RWPE2 (cell line): ENCODE data around the gene RETSAT.

Source experiments
- ATAC-seq: fragments of 200-7000 bp; cut with Tn5 transposase; 3 replicates; pipeline ENCODE4 v1.9.1; 2021; ENCODE audit warnings: low read depth
- DNase-seq: peaks from one replicate; pipeline ENCODE4 v3.0.0-alpha.2; 2020; ENCODE audit warnings: low spot score
- H3K27ac ChIP-seq: fragments of 450-650 bp; 2 replicates; pipeline ENCODE4 v1.5.1; 2017; ENCODE audit warnings: mild to moderate bottlenecking; ENCODE audit not compliant: poor library complexity, severe bottlenecking
- H3K27me3 ChIP-seq: fragments of 250-450 bp; sonication (Bioruptor Pico); 2 replicates; pipeline ENCODE4 v1.5.1; 2021; ENCODE audit warnings: mild to moderate bottlenecking, moderate library complexity; ENCODE audit not compliant: insufficient read depth, poor library complexity, severe bottlenecking
- H3K36me3 ChIP-seq: fragments of 250-450 bp; sonication (Bioruptor Pico); 2 replicates; pipeline ENCODE4 v1.5.1; 2020; ENCODE audit warnings: low read depth, mild to moderate bottlenecking, moderate library complexity
- H3K4me1 ChIP-seq: fragments of 250-450 bp; sonication (Bioruptor Pico); 2 replicates; pipeline ENCODE4 v1.5.1; 2021; ENCODE audit warnings: mild to moderate bottlenecking, moderate library complexity; ENCODE audit not compliant: insufficient read depth, poor library complexity, severe bottlenecking
- H3K4me3 ChIP-seq: fragments of 250-450 bp; sonication (Bioruptor Pico); 2 replicates; pipeline ENCODE4 v1.5.1; 2021; ENCODE audit warnings: mild to moderate bottlenecking, moderate library complexity; ENCODE audit not compliant: severe bottlenecking
- H3K9me3 ChIP-seq: fragments of 250-450 bp; sonication (Bioruptor Pico); 2 replicates; pipeline ENCODE4 v1.5.1; 2021; ENCODE audit warnings: mild to moderate bottlenecking, moderate library complexity; ENCODE audit not compliant: severe bottlenecking
- TF ChIP-seq, protein P1 (sequence below): fragments of 450-650 bp; IDR thresholded peaks from one replicate; pipeline ENCODE4 v1.5.1; 2017; ENCODE audit warnings: mild to moderate bottlenecking, moderate library complexity; ENCODE audit not compliant: poor library complexity, severe bottlenecking

The RETSAT gene

DNA sequence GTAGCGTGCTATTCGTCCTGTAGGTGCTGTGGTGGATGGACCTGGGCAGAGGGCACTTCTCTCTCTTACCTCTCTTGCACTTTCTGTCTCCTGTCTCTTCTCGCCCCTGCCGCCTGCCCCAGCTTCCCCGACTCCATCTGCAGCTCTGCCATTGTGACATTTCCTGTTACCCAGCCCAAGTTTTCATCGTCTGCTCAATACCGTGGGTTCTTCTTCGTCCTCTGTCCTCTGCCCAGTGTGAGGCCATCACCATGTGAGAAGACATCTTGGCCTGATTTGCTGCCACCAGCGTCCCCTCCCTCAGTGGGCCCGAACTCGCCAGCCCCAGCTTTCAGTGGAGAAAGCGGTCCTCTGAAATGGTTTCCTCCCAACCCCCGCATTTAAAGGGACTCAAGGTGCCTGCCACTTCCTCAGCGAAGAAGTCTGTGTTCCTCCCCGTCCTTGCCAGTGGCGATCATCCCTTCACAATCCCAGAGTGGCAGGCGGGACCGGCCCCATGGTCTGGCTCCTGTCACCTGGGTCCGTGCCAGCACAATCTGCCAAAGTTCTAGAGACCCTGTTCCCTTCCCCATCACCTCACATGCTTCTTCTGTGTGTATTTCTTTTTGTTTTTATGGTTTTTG lies 44.5 kb downstream of the RETSAT start:
- DNase-seq (no peak), ATAC-seq (no peak)
- H3K27ac ChIP-seq: no peak overlapping the region
- no peaks in the 10 kb centered on the region for H3K27me3 ChIP-seq
- TF ChIP-seq, protein P1, sequence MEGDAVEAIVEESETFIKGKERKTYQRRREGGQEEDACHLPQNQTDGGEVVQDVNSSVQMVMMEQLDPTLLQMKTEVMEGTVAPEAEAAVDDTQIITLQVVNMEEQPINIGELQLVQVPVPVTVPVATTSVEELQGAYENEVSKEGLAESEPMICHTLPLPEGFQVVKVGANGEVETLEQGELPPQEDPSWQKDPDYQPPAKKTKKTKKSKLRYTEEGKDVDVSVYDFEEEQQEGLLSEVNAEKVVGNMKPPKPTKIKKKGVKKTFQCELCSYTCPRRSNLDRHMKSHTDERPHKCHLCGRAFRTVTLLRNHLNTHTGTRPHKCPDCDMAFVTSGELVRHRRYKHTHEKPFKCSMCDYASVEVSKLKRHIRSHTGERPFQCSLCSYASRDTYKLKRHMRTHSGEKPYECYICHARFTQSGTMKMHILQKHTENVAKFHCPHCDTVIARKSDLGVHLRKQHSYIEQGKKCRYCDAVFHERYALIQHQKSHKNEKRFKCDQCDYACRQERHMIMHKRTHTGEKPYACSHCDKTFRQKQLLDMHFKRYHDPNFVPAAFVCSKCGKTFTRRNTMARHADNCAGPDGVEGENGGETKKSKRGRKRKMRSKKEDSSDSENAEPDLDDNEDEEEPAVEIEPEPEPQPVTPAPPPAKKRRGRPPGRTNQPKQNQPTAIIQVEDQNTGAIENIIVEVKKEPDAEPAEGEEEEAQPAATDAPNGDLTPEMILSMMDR: no peak
- no peaks in the 10 kb centered on the region for H3K9me3 ChIP-seq
- H3K4me3 ChIP-seq: no peak overlapping the region
- H3K36me3 ChIP-seq: peaks cover 42% of the 10 kb centered on the region
- peaks cover 25% of the 10 kb centered on the region for H3K4me1 ChIP-seq

DNA sequence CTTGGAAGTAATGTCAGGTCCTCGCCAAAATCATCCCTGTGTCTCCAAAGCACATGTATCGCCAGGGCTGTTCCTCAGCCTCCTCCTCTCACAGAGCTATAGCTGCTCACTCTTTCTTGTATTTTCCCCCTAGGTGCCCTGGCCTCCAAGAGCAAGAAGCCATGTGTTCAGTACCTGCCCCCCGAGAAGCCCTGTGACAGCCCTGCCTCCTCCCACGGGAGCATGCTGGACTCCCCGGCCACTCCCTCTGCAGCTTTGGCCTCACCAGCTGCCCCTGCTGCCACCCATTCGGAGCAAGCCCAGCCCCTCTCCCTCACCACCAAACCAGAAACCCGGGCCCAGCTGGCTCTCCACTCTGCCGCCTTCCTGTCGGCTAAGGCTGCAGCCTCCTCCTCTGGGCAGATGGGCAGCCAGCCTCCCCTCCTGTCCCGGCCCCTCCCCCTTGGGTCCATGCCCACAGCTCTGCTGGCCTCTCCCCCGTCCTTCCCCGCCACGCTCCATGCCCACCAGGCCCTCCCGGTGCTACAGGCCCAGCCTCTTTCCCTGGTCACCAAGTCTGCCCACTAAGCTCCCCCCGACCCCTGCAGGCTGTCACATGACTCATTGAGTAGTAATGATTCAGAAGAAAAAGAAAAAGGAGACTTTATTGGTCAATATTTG lies 45.3 kb downstream of the RETSAT start:
- TF ChIP-seq, protein P1: no peak
- Histone ChIP-seq H3K36me3 (peaks cover 49% of the 10 kb centered on the region), H3K27ac (no peak overlapping the region), H3K27me3 (no peaks in the 10 kb centered on the region), H3K4me3 (no peak overlapping the region), H3K4me1 (peaks cover 24% of the 10 kb centered on the region), H3K9me3 (no peaks in the 10 kb centered on the region)
- DNase-seq (no peak), ATAC-seq (no peak)

DNA sequence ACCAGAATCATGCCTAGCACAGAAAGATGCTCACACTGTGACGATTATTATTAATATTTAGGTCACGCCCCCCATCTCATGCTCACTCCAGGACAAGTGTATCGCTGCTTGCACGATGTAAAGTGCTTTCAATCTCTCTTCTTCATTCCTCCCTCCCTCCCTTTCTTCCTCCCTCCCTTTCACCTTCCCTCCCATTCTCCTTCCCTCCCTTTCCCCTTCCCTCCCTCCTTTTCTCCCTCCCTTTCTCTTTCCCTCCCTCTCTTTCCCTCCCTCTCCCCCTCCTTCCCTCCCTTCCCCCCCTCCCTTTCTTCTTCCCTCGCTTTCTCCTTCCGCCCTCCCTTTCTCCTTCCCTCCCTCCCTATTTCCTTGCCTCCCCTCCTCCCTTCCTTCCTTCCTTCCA lies 46.1 kb downstream of the RETSAT start:
- Histone ChIP-seq H3K9me3 (no peaks in the 10 kb centered on the region), H3K36me3 (peaks cover 49% of the 10 kb centered on the region), H3K4me3 (no peak overlapping the region), H3K27ac (no peak overlapping the region), H3K27me3 (no peaks in the 10 kb centered on the region), H3K4me1 (peaks cover 15% of the 10 kb centered on the region)
- ATAC-seq: no peak
- TF ChIP-seq, protein P1: no peak
- no peak for DNase-seq

DNA sequence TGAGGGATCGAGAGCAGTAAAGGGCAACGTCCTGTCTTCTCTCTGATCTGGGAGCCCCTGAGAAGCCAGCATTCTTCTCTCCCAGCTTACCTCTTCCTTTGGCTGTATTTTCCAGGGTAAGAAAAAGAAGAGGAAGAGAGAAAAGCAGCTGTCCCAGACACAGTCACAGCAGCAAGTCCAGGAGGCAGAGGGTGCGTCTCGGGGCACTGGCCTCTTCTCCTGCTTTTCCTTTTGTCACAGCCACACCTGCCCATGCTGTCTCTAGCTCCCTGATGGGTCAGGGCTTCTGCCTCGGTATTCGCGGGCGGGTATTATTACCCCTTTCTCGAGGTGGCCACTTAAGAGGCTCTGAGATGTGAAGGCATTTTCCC lies 46.8 kb downstream of the RETSAT start:
- Histone ChIP-seq H3K27me3 (no peaks in the 10 kb centered on the region), H3K9me3 (no peaks in the 10 kb centered on the region), H3K27ac (no peak overlapping the region), H3K4me1 (peaks cover 8% of the 10 kb centered on the region), H3K4me3 (no peak overlapping the region), H3K36me3 (peaks cover 50% of the 10 kb centered on the region)
- ATAC-seq (no peak), DNase-seq (no peak)
- TF ChIP-seq, protein P1: no peak
